Stimulated activated effector memory CD8-positive, alpha-beta T cell treated with anti-CD3 and anti-CD28 coated beads, Interleukin-12 subunit alpha, Interleukin-12 subunit beta, amount 100 ng/mL, for 72 hours (primary cell): Measurements from ENCODE around the gene SIAH2.

Source experiments
- ATAC-seq: fragments of 150-1000 bp; cut with Tn5 transposase; 2 replicates; pipeline ENCODE4 v1.10.0; 2021
- DNase-seq, 2 donors: peaks; one replicate each; pipeline ENCODE4 v3.0.0; 2021 to 2022; ENCODE audit warnings: low spot score in 2 of 2
- H3K27ac Mint-ChIP-seq: one replicate; pipeline ENCODE4 v1.8.0; 2022; ENCODE audit warnings: mild to moderate bottlenecking, mixed read lengths
- H3K36me3 Mint-ChIP-seq: one replicate; pipeline ENCODE4 v1.8.0; 2022; ENCODE audit warnings: mild to moderate bottlenecking, mixed read lengths
- H3K4me1 Mint-ChIP-seq: one replicate; pipeline ENCODE4 v1.8.0; 2022; ENCODE audit warnings: mixed read lengths
- H3K4me3 Mint-ChIP-seq: one replicate; pipeline ENCODE4 v1.8.0; 2022; ENCODE audit warnings: mild to moderate bottlenecking, mixed read lengths
- H3K9me3 Mint-ChIP-seq: one replicate; pipeline ENCODE4 v1.8.0; 2022; ENCODE audit warnings: mixed read lengths

Gene SIAH2

GRCh38 chr3:150784747-150785125 lies 21.8 kb upstream of the SIAH2 start:
- peak overlapping the region; percentile 98 for H3K27ac Mint-ChIP-seq

GRCh38 chr3:150783920-150784746 lies 21.2 kb upstream of the SIAH2 start:
- Mint-ChIP-seq H3K4me1 (peaks cover 64% of the 10 kb centered on the region), H3K4me3 (peak overlapping the region; percentile 45), H3K27ac (peak overlapping the region; percentile 98), H3K36me3 (peaks cover 5% of the 10 kb centered on the region), H3K9me3 (no peaks in the 10 kb centered on the region)
- DNase-seq (peak in 1 of 2 donors; percentile 71), ATAC-seq (peak; percentile 97)

More at GRCh38 chr3:150784747-150785125, 21.8 kb upstream of the SIAH2 start:
- no peak for ATAC-seq
- Mint-ChIP-seq H3K4me3 (peak overlapping the region; percentile 45), H3K36me3 (peaks cover 5% of the 10 kb centered on the region), H3K4me1 (peaks cover 64% of the 10 kb centered on the region), H3K9me3 (no peaks in the 10 kb centered on the region)
- no peak for DNase-seq

DNA sequence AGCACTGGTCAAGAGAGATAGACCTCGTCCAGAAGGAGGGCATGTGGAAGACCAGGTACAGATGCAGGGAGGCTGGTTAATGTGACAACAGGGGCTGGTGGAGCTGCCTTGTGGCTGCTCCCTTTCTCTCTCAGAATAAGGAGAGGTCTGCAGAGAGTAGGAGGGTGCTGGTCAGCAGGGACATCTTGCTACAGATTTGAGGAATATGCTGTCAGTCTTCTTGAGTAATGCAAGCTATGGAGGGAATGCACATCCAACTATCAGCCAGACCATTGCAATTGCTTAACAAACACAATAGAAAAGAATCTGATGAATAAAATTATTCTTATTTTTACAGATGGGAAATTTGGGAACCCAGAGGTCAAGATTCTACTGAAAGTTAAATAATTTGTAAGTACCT lies 20.3 kb upstream of the SIAH2 start:
- Mint-ChIP-seq H3K4me1 (peaks cover 64% of the 10 kb centered on the region), H3K36me3 (peaks cover 5% of the 10 kb centered on the region), H3K9me3 (no peaks in the 10 kb centered on the region), H3K4me3 (no peak overlapping the region), H3K27ac (peak overlapping the region; percentile 98)
- DNase-seq (no peak), ATAC-seq (no peak)

DNA sequence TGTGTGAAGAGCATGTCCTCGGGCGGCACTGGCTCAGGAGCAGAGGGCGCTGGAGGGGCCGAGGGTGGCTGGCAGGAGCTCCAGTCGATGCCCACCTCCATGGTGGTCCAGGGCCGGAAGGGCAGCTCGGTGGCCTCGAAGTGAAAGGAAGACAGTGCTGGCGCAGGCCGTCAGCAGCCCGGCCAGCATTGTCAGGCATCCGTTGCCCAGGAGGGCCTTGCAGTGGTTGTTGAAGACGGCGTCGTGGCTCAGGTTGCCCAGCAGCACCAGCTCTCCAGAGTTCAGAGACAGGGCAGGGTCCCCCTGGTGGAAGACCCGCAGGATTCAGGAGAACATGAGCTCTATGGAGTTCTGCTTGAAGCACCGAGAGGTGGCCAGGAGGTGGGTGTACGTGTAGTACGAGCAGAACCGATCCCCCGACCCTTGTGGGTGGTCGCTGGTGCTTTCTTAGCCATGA lies 16.5 kb upstream of the SIAH2 start:
- DNase-seq (no peak), ATAC-seq (no peak)
- peaks cover 3% of the 10 kb centered on the region for H3K36me3 Mint-ChIP-seq
- no peak overlapping the region for H3K27ac Mint-ChIP-seq
- H3K9me3 Mint-ChIP-seq = no peaks in the 10 kb centered on the region
- H3K4me3 Mint-ChIP-seq = no peak overlapping the region
- peaks cover 34% of the 10 kb centered on the region for H3K4me1 Mint-ChIP-seq

- peaks cover 29% of the 10 kb centered on the region for H3K4me1 Mint-ChIP-seq
- H3K36me3 Mint-ChIP-seq = no peaks in the 10 kb centered on the region
- H3K27ac Mint-ChIP-seq = peak overlapping the region; percentile 35
- DNase-seq (no peak), ATAC-seq (no peak)
- no peaks in the 10 kb centered on the region for H3K9me3 Mint-ChIP-seq
- no peak overlapping the region for H3K4me3 Mint-ChIP-seq
Measured at GRCh38 chr3:150778793-150779401, 15.9 kb upstream of the SIAH2 start.

- Mint-ChIP-seq H3K4me3 (no peak overlapping the region), H3K36me3 (no peaks in the 10 kb centered on the region), H3K9me3 (no peaks in the 10 kb centered on the region), H3K4me1 (no peaks in the 10 kb centered on the region), H3K27ac (no peak overlapping the region)
- no peak for ATAC-seq
- no peak for DNase-seq
Measured at GRCh38 chr3:150775001-150775599, 12.1 kb upstream of the SIAH2 start.

DNA sequence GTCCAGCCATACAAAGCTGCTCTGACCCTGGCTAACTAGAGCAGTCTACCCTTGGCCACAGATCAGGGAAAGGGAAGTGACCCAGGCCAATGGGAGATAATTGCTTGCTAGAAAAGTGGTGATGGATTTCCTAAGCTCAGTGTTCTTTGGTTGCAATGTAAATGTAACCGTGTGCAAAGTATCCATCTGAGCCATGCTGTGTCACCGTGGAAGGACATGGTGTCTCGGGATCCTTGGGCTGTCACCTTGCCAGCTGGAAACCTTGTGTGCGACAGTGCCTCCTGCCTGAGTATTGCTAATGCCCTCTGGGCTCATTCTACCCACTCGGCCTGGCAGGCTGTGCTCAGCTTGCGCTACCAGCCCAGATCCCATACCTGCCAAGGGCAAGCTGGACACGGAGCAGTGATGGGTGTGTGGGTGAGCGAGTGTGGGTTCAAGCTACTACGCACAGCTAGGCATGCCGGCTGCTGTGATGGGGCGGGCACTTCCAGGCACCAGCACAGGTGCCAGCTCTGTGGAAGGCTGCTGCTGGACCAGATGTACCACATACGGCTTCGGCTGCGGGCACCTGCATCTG lies 10.7 kb upstream of the SIAH2 start:
- Mint-ChIP-seq H3K27ac (no peak overlapping the region), H3K9me3 (no peaks in the 10 kb centered on the region), H3K4me3 (no peak overlapping the region), H3K4me1 (no peaks in the 10 kb centered on the region), H3K36me3 (no peaks in the 10 kb centered on the region)
- DNase-seq (no peak), ATAC-seq (no peak)

- H3K27ac Mint-ChIP-seq = peak overlapping the region; percentile 6
- no peak for DNase-seq
- H3K36me3 Mint-ChIP-seq = no peaks in the 10 kb centered on the region
Measured at GRCh38 chr3:150771600-150771999, 8.6 kb upstream of the SIAH2 start.

DNA sequence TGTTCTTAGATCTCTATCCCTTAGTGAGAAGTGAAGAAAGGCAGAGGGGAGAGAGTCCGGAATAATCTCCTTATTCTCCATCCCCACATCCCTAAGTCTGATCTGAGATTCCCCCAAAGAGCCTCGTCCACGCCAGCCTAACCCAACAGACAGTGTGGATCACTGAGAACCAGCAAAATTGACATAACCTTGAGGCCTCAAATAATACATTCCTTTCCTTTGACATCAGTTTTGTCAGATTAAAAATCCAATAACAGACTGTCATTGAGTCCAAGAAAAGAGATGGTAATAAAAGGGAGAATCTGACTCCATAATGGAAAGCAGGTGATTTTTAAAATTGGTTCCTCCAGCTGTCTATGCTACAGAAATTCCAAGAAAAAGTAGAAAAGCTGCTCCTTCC lies 7.7 kb upstream of the SIAH2 start:
- ATAC-seq (no peak), DNase-seq (no peak)
- Mint-ChIP-seq H3K9me3 (no peaks in the 10 kb centered on the region), H3K4me3 (no peak overlapping the region), H3K4me1 (peaks cover 20% of the 10 kb centered on the region), H3K36me3 (no peaks in the 10 kb centered on the region), H3K27ac (peak overlapping the region; percentile 6)

More at GRCh38 chr3:150771600-150771999, 8.6 kb upstream of the SIAH2 start:
- Mint-ChIP-seq H3K4me3 (no peak overlapping the region), H3K4me1 (peaks cover 11% of the 10 kb centered on the region), H3K9me3 (no peaks in the 10 kb centered on the region)
- no peak for ATAC-seq

DNA sequence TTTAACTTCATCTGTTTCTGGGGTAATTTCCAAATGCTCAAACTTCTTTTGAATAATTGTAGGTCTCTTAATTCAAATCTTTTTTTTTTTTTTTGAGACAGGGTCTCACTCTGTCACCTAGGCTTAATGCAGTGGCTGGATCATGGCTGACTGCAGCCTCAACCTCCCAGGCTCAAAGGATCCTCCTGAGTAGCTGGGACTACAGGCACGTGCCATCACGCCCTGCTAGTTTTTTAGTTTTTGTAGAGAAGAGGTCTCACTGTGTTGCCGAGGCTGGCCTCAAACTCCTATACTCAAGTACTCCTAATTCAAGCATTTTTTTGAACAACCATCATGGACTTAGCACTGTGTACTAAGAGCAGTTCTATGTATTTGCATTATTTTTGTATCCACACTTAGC lies 3.8 kb upstream of the SIAH2 start:
- Mint-ChIP-seq H3K36me3 (peaks cover 27% of the 10 kb centered on the region), H3K9me3 (no peaks in the 10 kb centered on the region), H3K27ac (peak overlapping the region; percentile 97), H3K4me1 (peaks cover 41% of the 10 kb centered on the region), H3K4me3 (peak overlapping the region; percentile 93)
- DNase-seq (no peak), ATAC-seq (no peak)

DNA sequence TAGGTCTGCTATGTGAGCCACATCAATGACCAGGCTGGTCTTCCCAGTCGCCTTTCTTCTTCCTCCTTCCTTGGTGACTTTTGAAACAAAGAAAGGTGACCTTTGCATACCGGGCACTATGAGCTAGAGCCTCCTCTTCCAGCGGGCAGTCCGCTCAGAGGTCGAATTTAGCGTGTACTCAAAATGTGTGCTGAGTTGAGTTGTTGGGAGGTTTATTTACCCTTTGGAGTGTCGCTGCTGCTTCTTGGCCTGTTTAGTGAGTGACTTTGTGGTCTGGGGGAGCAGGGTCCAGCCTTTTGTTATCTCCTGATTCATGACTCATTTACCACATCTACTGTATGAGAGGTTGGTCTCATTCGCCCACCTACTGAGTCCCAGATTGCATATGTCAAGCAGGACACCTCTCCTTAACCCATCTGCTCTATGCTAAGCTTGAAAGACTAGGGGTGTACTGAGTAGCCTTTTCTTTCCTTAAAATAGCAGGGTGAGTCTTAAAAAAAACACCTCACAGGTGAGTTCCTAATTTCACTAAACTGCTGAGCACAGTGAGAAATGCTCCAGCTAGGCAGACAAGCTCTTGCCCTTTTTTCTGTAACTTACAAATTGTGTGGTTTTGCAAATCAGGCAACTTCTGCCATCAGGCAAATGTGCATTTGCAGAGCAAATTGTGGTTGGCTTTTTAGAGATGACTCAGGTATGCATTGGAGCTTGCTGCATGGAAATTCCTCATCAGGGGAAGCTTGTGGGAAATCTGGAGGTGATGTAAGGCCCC lies 3.2 kb upstream of the SIAH2 start:
- Mint-ChIP-seq H3K4me1 (peaks cover 41% of the 10 kb centered on the region), H3K9me3 (no peaks in the 10 kb centered on the region), H3K4me3 (peak overlapping the region; percentile 93), H3K27ac (peak overlapping the region; percentile 97), H3K36me3 (peaks cover 33% of the 10 kb centered on the region)
- ATAC-seq = no peak
- DNase-seq = peak in 1 of 2 donors; percentile 62

- no peak for DNase-seq
- no peak for ATAC-seq
- peaks cover 44% of the 10 kb centered on the region for H3K4me1 Mint-ChIP-seq
- H3K4me3 Mint-ChIP-seq = peak overlapping the region; percentile 93
- H3K27ac Mint-ChIP-seq = peak overlapping the region; percentile 97
- peaks cover 45% of the 10 kb centered on the region for H3K36me3 Mint-ChIP-seq
- no peaks in the 10 kb centered on the region for H3K9me3 Mint-ChIP-seq
Measured at GRCh38 chr3:150764967-150765366, 2.0 kb upstream of the SIAH2 start.

DNA sequence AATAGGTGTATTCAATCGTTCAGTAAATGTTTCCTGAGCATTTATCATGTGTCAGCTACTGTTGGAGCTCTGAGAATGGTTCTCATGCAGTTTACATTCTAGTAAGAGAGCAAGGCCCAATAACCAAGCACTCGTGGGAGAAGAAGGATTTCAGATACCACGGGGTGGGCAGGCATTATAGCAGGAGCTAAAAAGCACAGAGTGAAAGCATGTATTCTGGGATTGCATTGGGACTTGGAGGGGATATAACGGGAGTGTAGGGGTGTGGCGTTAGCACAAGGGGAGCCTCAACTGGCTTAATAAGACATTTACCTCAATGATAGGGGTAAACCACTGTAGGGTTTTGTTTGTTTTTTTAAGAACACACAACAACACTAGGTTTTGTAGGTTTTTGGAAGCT lies 1.6 kb upstream of the SIAH2 start:
- DNase-seq = no peak
- Mint-ChIP-seq H3K9me3 (no peaks in the 10 kb centered on the region), H3K4me3 (peak overlapping the region; percentile 93), H3K36me3 (peaks cover 49% of the 10 kb centered on the region), H3K4me1 (peaks cover 48% of the 10 kb centered on the region), H3K27ac (peak overlapping the region; percentile 97)
- no peak for ATAC-seq

DNA sequence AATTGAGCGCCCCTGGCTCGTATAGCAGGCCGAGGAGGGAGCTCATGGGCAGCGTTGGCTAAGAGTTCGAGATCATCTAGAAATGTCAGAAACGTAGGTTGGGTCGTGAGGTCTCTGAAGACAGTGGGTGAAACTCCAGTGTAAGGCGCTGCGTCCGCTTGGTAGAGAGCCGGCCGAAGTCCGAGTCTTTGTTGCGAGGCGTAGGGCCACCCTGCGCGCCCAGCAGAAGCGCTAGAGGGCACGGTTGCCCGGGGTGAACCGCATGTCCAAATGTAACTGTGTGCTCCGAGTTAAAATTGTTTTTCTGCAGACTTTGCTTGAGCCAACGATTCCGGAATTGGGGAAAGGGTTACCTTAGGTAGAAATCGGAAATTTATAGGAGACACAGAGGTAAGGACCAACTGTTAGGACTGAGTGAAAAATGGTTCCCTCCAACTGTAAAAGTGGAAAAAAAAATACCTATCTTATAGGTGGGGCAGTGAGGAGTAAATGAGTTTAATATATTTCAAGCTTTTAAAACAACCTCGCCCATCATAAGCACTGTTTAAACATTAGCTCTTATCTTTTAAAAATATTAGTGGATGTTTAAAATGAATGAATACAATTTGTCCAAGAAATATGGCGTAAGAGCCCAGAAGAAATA lies 993 bp upstream of the SIAH2 start:
- Mint-ChIP-seq H3K4me1 (peaks cover 53% of the 10 kb centered on the region), H3K27ac (peak overlapping the region; percentile 97), H3K36me3 (peaks cover 55% of the 10 kb centered on the region), H3K4me3 (peak overlapping the region; percentile 93), H3K9me3 (no peaks in the 10 kb centered on the region)
- no peak for DNase-seq
- peak; percentile 8 for ATAC-seq
